AG08395 (cell line): Measurements from ENCODE around the gene NAB1.

Source experiments
- DNase-seq: peaks from one replicate; pipeline ENCODE4 v3.0.0; 2012; ENCODE audit warnings: mixed read lengths, low spot score

Gene NAB1

GRCh38 chr2:190637903-190638618 lies 10.8 kb upstream of the NAB1 start:
- no peak for DNase-seq

GRCh38 chr2:190640117-190640516 lies 8.8 kb upstream of the NAB1 start:
- DNase-seq: no peak

- DNase-seq: no peak
Measured at GRCh38 chr2:190641469-190641868, 7.4 kb upstream of the NAB1 start.

DNA sequence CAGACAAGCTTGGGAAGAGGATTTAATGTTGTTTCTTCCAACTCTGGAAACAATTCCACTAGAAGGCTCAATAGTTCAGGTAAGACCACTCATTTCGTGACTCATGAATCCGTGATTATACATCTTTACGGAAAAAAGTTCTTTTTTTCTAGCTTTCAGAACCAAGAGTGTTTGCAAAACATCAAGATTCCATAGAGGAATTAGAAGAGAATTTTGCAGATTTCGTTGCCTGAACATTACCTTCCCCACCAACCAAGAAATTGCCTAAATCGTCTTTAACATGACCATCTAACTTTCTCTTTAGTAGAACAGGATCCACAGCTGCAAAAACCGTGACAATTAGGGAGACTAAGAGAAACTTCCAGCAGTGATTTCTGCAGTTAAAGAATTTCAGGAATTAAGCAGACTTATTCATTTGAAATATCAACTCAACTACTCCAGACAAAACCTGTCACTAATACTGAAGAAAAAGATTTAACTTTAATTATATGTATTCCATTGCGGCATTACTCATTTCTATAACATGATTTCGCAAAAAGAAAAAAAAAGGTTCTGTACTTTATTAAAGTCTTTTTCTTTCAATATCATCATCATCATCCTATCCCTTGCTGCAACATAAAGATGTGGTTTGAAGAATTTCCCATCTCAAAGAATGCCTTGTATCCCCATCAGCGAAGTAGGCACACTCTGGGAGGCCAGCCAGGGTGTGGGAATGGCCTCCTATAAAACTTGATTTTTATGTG lies 1.9 kb upstream of the NAB1 start:
- peak; percentile 25 for DNase-seq

GRCh38 chr2:190648289-190649034 lies 421 bp upstream of the NAB1 start:
- peak; percentile 87 for DNase-seq

DNA sequence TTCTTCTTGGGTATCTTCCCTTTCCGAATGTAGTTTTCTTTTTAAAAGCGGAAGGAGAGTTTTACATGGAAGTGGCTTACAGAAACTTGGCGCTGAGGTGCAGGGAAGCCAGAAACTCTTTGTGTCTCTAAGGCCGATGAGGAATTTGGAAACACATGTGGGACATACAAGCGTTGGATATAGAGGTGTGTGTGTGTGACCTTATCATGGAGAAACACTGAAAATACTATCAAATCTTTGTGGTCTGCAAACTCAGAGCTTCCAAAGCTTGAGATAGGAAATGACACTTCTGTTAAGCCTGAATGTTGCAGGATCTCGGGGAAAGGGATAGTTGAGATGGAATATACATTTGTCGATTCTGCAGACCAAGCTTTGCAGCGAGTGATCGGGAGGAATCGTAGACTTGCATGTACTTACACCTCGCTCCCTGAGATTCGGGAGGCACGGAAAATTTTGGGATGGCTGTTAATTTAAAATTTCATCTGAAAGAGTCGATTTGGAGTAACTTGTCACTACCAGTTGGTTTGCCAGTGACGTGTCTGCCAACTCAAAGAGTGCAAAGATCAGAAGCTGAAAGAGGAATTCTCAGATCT lies 1.0 kb downstream of the NAB1 start:
- DNase-seq: peak; percentile 8

DNA sequence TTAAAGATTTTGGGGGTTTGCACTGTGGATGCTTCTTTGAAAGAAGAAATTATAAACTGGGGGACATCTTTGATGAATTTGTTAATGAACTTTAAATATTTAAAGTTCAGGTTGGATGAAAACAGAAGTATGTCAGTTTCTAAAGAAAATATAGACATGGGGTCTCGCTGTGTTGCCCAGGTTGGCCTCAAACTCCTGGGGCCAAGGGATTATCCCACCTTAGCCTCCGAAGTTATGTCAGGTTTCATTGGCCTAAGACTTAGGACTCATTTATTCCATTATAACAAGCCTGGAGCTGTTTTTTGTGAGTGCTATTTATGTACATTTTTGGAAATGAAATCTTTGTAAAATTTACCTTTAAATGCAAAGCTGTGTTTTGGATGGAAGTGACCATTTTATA lies 2.5 kb downstream of the NAB1 start:
- DNase-seq: no peak

- no peak for DNase-seq
Measured at GRCh38 chr2:190653231-190653630, 4.3 kb downstream of the NAB1 start.

- no peak for DNase-seq
Measured at GRCh38 chr2:190653931-190654330, 5.0 kb downstream of the NAB1 start.

DNA sequence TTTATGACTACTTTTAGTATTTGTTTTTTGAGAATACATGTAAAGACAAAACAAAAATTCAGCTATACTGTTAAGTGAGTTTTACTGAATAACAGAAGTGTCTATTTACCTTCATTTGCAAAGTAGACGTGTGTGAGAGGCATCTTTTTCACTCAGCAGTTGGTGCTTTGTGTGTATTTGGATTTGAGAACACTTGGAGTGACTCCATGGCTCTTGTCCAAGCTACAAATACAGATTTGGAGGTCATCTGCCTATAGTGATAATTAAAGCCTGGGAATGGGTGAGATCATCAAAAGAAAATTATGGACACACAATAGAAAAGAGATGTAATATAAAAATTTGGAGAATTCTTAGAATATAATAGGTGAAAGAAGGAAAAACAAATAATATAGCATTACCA lies 6.2 kb downstream of the NAB1 start:
- no peak for DNase-seq

DNA sequence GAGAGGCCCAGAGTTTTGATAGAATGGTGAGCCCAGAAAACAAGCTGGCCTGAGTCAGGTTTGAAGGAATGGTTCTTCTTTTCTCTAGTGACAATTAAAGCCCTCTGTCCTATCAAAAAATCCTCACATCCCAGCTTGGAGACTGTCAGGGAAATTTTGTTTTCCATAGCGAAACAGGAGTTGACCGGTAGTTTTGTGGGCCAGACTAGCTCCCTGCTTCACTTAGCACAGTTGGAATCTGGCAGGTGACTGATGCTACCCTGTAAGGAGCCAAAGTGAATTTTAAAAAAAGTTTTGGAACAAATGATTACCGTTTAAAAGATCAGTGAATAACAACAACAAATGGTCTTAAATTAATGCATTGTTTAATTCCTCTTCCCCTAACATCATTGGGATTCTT lies 6.7 kb downstream of the NAB1 start:
- DNase-seq: no peak

GRCh38 chr2:190656301-190656700 lies 7.4 kb downstream of the NAB1 start:
- DNase-seq: no peak

- no peak for DNase-seq
Measured at GRCh38 chr2:190657474-190658255, 8.8 kb downstream of the NAB1 start.

- no peak for DNase-seq
Measured at GRCh38 chr2:190659553-190659952, 10.7 kb downstream of the NAB1 start.

- no peak for DNase-seq
Measured at GRCh38 chr2:190662754-190663153, 13.9 kb downstream of the NAB1 start.

DNA sequence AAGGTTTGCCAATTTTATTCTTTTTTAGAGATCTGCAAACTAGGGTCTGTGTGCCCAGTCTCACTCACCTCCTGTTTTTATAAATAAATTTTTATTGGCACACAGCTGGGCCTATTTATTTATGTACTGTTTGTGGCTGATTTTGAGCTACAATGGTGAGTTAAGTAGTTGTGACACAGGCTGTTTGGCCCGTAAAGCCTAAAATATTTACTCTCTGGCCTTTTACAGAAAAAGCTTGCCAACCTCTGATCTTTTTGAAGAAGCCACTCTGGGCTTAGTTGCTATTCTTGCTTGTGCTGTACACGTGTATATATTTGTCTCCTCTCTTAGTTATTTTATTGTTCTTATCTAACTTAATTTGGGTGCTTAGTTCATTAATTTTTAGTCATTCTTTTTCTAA lies 14.5 kb downstream of the NAB1 start:
- no peak for DNase-seq

DNA sequence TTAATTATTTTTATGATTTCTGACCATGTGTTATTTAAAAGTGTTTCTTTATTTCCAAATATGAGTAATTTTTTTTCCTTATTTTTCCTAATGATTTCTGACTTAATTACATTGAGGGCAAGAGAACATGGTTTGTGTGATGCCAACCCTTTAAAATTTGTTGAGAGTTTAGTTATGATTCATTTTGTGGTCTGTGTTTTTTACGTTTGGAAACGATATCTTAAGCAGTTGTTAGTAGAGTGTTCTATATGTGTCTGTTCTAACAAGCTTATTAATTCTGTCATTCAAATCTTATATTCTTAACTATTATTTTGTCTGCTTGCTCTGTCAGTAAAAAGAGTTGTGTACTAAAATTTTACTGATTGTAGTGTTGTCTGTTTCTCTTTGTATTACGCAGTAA lies 15.0 kb downstream of the NAB1 start:
- DNase-seq: no peak

DNA sequence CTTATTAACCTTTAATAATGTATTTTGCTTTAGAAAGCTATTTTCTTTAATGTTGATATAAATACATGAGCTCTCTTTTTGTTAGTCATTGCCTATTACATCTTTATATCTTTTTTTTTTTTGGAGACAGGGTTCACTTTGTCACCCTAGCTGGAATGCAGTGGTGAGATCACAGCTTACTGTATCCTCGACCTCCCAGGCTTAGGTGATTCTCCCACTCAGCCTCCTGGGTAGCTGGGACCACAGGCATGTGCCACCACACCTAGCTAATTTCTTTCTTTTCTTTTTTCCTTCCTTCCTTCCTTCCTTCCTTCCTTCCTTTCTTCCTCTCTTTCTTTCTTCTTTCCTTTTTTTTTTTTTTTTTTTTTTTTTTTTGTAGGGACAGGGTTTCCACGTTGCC lies 15.4 kb downstream of the NAB1 start:
- no peak for DNase-seq

DNA sequence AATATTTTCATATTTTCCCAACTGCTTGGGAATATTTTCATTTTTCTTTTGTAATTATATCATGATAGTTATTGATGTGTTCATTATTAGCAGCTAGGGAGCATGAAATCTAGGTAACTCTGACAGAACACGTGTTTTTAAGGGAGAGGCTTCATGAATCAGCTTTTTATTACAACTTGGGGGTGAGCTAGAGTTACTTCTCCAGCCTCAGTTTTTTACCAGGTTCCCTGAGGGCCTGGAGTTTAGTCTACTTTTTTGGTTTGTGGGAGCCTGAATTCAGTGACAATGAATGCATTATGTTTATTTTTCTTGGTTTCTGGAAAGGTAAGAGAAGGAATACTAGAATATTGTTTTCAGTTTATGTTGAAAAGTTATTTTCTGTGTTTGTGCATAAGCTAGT lies 18.0 kb downstream of the NAB1 start:
- DNase-seq: no peak

DNA sequence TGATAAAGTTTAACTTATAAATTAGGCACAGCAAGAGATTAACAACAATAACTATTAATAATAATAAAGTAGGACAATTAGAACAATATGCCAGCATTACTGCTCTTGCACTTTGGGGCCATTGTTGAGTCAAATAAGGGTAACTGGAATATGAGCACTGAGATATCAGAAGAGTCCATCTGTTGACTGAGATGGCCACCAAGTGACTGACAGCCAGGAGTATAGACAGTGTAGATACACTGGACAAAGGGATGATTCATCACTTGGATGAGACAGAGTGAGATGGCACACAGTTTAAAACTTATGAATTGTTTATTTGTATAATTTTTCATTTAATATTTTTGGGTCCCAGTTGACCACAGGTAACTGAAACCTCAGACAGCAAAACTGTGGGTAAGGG lies 20.0 kb downstream of the NAB1 start:
- no peak for DNase-seq

GRCh38 chr2:190670182-190670946 lies 21.5 kb downstream of the NAB1 start:
- DNase-seq: no peak
